ENCODE results near the gene DIP2C.

The DIP2C gene

GRCh38 chr10:317271-317769, 372.1 kb downstream of the DIP2C start:
- H3K9ac ChIP-seq (ENCODE audit: low read depth, low read length), result no peak overlapping the region
- H3K9me3 ChIP-seq (ENCODE audit: insufficient read depth, low read depth, low read length), result no peaks in the 10 kb centered on the region
- no peak overlapping the region for H3K27ac ChIP-seq (ENCODE audit: low read length)
- H3K4me1 ChIP-seq (ENCODE audit: insufficient read depth, low read length), result no peaks in the 10 kb centered on the region
- H3K27me3 ChIP-seq (ENCODE audit: insufficient read depth, low read length), result no peaks in the 10 kb centered on the region
- H3K4me3 ChIP-seq (ENCODE audit: low read length), result no peak overlapping the region
- H3K36me3 ChIP-seq (ENCODE audit: insufficient read depth, low read depth, low read length), result peaks cover 8% of the 10 kb centered on the region; the same call in 1 of the 2 replicates

- Histone ChIP-seq H3K36me3 (ENCODE audit: insufficient read depth, low read depth, low read length) (peaks cover 8% of the 10 kb centered on the region; the same call in 1 of the 2 replicates), H3K9ac (ENCODE audit: low read depth, low read length) (no peak overlapping the region), H3K9me3 (ENCODE audit: insufficient read depth, low read depth, low read length) (no peaks in the 10 kb centered on the region), H3K4me3 (ENCODE audit: low read length) (no peak overlapping the region), H3K27me3 (ENCODE audit: insufficient read depth, low read length) (no peaks in the 10 kb centered on the region), H3K4me1 (ENCODE audit: insufficient read depth, low read length) (no peaks in the 10 kb centered on the region), H3K27ac (ENCODE audit: low read length) (no peak overlapping the region)
Measured at GRCh38 chr10:316390-316789, 373.1 kb downstream of the DIP2C start.

GRCh38 chr10:314871-315270, 374.6 kb downstream of the DIP2C start:
- H3K4me1 ChIP-seq (ENCODE audit: insufficient read depth, low read length), result no peaks in the 10 kb centered on the region
- H3K4me3 ChIP-seq (ENCODE audit: low read length), result no peak overlapping the region
- H3K9ac ChIP-seq (ENCODE audit: low read depth, low read length), result no peak overlapping the region
- no peaks in the 10 kb centered on the region for H3K27me3 ChIP-seq (ENCODE audit: insufficient read depth, low read length)
- no peak overlapping the region for H3K27ac ChIP-seq (ENCODE audit: low read length)
- H3K36me3 ChIP-seq (ENCODE audit: insufficient read depth, low read depth, low read length), result peaks cover 8% of the 10 kb centered on the region; the same call in 1 of the 2 replicates
- H3K9me3 ChIP-seq (ENCODE audit: insufficient read depth, low read depth, low read length), result no peaks in the 10 kb centered on the region

- Histone ChIP-seq H3K27ac (ENCODE audit: low read length) (no peak overlapping the region), H3K9me3 (ENCODE audit: insufficient read depth, low read depth, low read length) (no peaks in the 10 kb centered on the region), H3K4me3 (ENCODE audit: low read length) (no peak overlapping the region), H3K4me1 (ENCODE audit: insufficient read depth, low read length) (no peaks in the 10 kb centered on the region), H3K36me3 (ENCODE audit: insufficient read depth, low read depth, low read length) (peaks cover 8% of the 10 kb centered on the region; the same call in 1 of the 2 replicates), H3K9ac (ENCODE audit: low read depth, low read length) (no peak overlapping the region), H3K27me3 (ENCODE audit: insufficient read depth, low read length) (no peaks in the 10 kb centered on the region)
Measured at GRCh38 chr10:314381-314780, 375.1 kb downstream of the DIP2C start.

GRCh38 chr10:311901-312665, 377.4 kb downstream of the DIP2C start:
- Histone ChIP-seq H3K36me3 (ENCODE audit: insufficient read depth, low read depth, low read length) (no peaks in the 10 kb centered on the region), H3K27me3 (ENCODE audit: insufficient read depth, low read length) (no peaks in the 10 kb centered on the region), H3K27ac (ENCODE audit: low read length) (no peak overlapping the region), H3K4me3 (ENCODE audit: low read length) (no peak overlapping the region), H3K4me1 (ENCODE audit: insufficient read depth, low read length) (peaks cover under 1% of the 10 kb centered on the region; the same call in 1 of the 2 replicates), H3K9me3 (ENCODE audit: insufficient read depth, low read depth, low read length) (no peaks in the 10 kb centered on the region), H3K9ac (ENCODE audit: low read depth, low read length) (no peak overlapping the region)

GRCh38 chr10:310976-311639, 378.4 kb downstream of the DIP2C start:
- Histone ChIP-seq H3K27ac (ENCODE audit: low read length) (no peak overlapping the region), H3K9me3 (ENCODE audit: insufficient read depth, low read depth, low read length) (no peaks in the 10 kb centered on the region), H3K4me3 (ENCODE audit: low read length) (no peak overlapping the region), H3K4me1 (ENCODE audit: insufficient read depth, low read length) (peaks cover 7% of the 10 kb centered on the region; the same call in 1 of the 2 replicates), H3K9ac (ENCODE audit: low read depth, low read length) (no peak overlapping the region), H3K36me3 (ENCODE audit: insufficient read depth, low read depth, low read length) (no peaks in the 10 kb centered on the region), H3K27me3 (ENCODE audit: insufficient read depth, low read length) (no peaks in the 10 kb centered on the region)

GRCh38 chr10:310371-310770, 379.1 kb downstream of the DIP2C start:
- no peak overlapping the region for H3K27ac ChIP-seq (ENCODE audit: low read length)
- H3K9me3 ChIP-seq (ENCODE audit: insufficient read depth, low read depth, low read length), result no peaks in the 10 kb centered on the region
- H3K27me3 ChIP-seq (ENCODE audit: insufficient read depth, low read length), result no peaks in the 10 kb centered on the region
- H3K36me3 ChIP-seq (ENCODE audit: insufficient read depth, low read depth, low read length), result no peaks in the 10 kb centered on the region
- no peak overlapping the region for H3K4me3 ChIP-seq (ENCODE audit: low read length)
- H3K9ac ChIP-seq (ENCODE audit: low read depth, low read length), result no peak overlapping the region
- peaks cover 7% of the 10 kb centered on the region; the same call in 1 of the 2 replicates for H3K4me1 ChIP-seq (ENCODE audit: insufficient read depth, low read length)

- H3K9me3 ChIP-seq (ENCODE audit: insufficient read depth, low read depth, low read length), result no peaks in the 10 kb centered on the region
- H3K27ac ChIP-seq (ENCODE audit: low read length), result no peak overlapping the region
- no peaks in the 10 kb centered on the region for H3K36me3 ChIP-seq (ENCODE audit: insufficient read depth, low read depth, low read length)
- H3K4me1 ChIP-seq (ENCODE audit: insufficient read depth, low read length), result peaks cover 7% of the 10 kb centered on the region; the same call in 1 of the 2 replicates
- H3K9ac ChIP-seq (ENCODE audit: low read depth, low read length), result no peak overlapping the region
- no peaks in the 10 kb centered on the region for H3K27me3 ChIP-seq (ENCODE audit: insufficient read depth, low read length)
- no peak overlapping the region for H3K4me3 ChIP-seq (ENCODE audit: low read length)
Measured at GRCh38 chr10:308572-309085, 380.8 kb downstream of the DIP2C start.

GRCh38 chr10:308101-308500, 381.4 kb downstream of the DIP2C start:
- H3K27me3 ChIP-seq (ENCODE audit: insufficient read depth, low read length), result no peaks in the 10 kb centered on the region
- no peak overlapping the region for H3K27ac ChIP-seq (ENCODE audit: low read length)
- H3K4me3 ChIP-seq (ENCODE audit: low read length), result no peak overlapping the region
- H3K4me1 ChIP-seq (ENCODE audit: insufficient read depth, low read length), result peaks cover 7% of the 10 kb centered on the region; the same call in 1 of the 2 replicates
- H3K9ac ChIP-seq (ENCODE audit: low read depth, low read length), result no peak overlapping the region
- H3K36me3 ChIP-seq (ENCODE audit: insufficient read depth, low read depth, low read length), result no peaks in the 10 kb centered on the region
- no peaks in the 10 kb centered on the region for H3K9me3 ChIP-seq (ENCODE audit: insufficient read depth, low read depth, low read length)

GRCh38 chr10:307659-308058, 381.8 kb downstream of the DIP2C start:
- H3K4me3 ChIP-seq (ENCODE audit: low read length), result no peak overlapping the region
- no peak overlapping the region for H3K27ac ChIP-seq (ENCODE audit: low read length)
- no peaks in the 10 kb centered on the region for H3K9me3 ChIP-seq (ENCODE audit: insufficient read depth, low read depth, low read length)
- no peak overlapping the region for H3K9ac ChIP-seq (ENCODE audit: low read depth, low read length)
- no peaks in the 10 kb centered on the region for H3K27me3 ChIP-seq (ENCODE audit: insufficient read depth, low read length)
- H3K4me1 ChIP-seq (ENCODE audit: insufficient read depth, low read length), result peaks cover 7% of the 10 kb centered on the region; the same call in 1 of the 2 replicates
- H3K36me3 ChIP-seq (ENCODE audit: insufficient read depth, low read depth, low read length), result no peaks in the 10 kb centered on the region

- Histone ChIP-seq H3K4me3 (ENCODE audit: low read length) (no peak overlapping the region), H3K9ac (ENCODE audit: low read depth, low read length) (no peak overlapping the region), H3K4me1 (ENCODE audit: insufficient read depth, low read length) (peaks cover 7% of the 10 kb centered on the region; the same call in 1 of the 2 replicates), H3K27me3 (ENCODE audit: insufficient read depth, low read length) (no peaks in the 10 kb centered on the region), H3K27ac (ENCODE audit: low read length) (no peak overlapping the region), H3K36me3 (ENCODE audit: insufficient read depth, low read depth, low read length) (no peaks in the 10 kb centered on the region), H3K9me3 (ENCODE audit: insufficient read depth, low read depth, low read length) (no peaks in the 10 kb centered on the region)
Measured at GRCh38 chr10:306675-307185, 382.7 kb downstream of the DIP2C start.

Measured in iPS-20b (cell line).